IMR-90 (cell line): ENCODE results near the gene ARHGAP18. TPM values are rescaled to one million over a fixed set of nuclear protein-coding genes. Genes with fewer than 3 reads are reported as not detected.

Source experiments
- ATAC-seq: fragments of 200-7000 bp; cut with Tn5 transposase; 2 replicates; pipeline ENCODE4 v1.9.1; 2020; ENCODE audit warnings: low read depth, mild to moderate bottlenecking, moderate library complexity
- BruUV-seq: library from RNA; stranded (reverse); fragments of 400-500 nt; replicated peaks from 2 replicates; lab custom pipeline; 2021; lab: Mats Ljungman, UMichigan
- CTCF ChIA-PET: fragments of 300-600 bp; formaldehyde crosslinking; extraction: SDS; loops from one replicate; lab custom pipeline; 2021; ENCODE audit warnings: antibody characterized with exemption; lab: Yijun Ruan, JAX
- POLR2A ChIA-PET: fragments of 300-600 bp; sonication (Branson Sonifier 250); formaldehyde crosslinking; loops from one replicate; lab custom pipeline; 2022; ENCODE audit warnings: antibody characterized with exemption; ENCODE audit not compliant: unreplicated experiment; lab: Charles Lee
- DNase-seq: peaks from one replicate; pipeline ENCODE4 v3.0.0; 2013
- H2AFZ ChIP-seq: replicated peaks from 2 replicates; pipeline ENCODE3; 2013; ENCODE audit warnings: low read length, mild to moderate bottlenecking; ENCODE audit not compliant: poor library complexity
- H2AK5ac ChIP-seq: 2 replicates; pipeline ENCODE4 v1.6.1; 2013; ENCODE audit warnings: low read depth, low read length, inconsistent platforms
- H2AK9ac ChIP-seq: replicated peaks from 2 replicates; pipeline ENCODE3; 2013; ENCODE audit warnings: mild to moderate bottlenecking, low read depth, low read length, moderate library complexity; ENCODE audit not compliant: poor library complexity
- H2BK120ac ChIP-seq: 2 replicates; pipeline ENCODE4 v1.6.1; 2013; ENCODE audit warnings: low read depth, low read length, inconsistent platforms
- H2BK15ac ChIP-seq: 3 replicates; pipeline ENCODE4 v1.6.1; 2013; ENCODE audit warnings: low read depth, low read length, inconsistent platforms
- H2BK20ac ChIP-seq: 2 replicates; pipeline ENCODE4 v1.6.1; 2013; ENCODE audit warnings: low read depth, mild to moderate bottlenecking, inconsistent platforms, low read length, moderate library complexity
- H2BK5ac ChIP-seq: 2 replicates; pipeline ENCODE4 v1.6.1; 2013; ENCODE audit warnings: mild to moderate bottlenecking, low read depth, low read length, inconsistent platforms; ENCODE audit not compliant: poor library complexity, severe bottlenecking
- H3K14ac ChIP-seq: replicated peaks from 2 replicates; pipeline ENCODE4 v1.6.1; 2013; ENCODE audit warnings: low read depth, low read length, inconsistent platforms
- H3K18ac ChIP-seq: 2 replicates; pipeline ENCODE4 v1.6.1; 2013; ENCODE audit warnings: low read depth, low read length, control low read depth
- H3K23ac ChIP-seq: 2 replicates; pipeline ENCODE4 v1.6.1; 2013; ENCODE audit warnings: low read depth, low read length, inconsistent platforms
- H3K27ac ChIP-seq: 2 replicates; pipeline ENCODE4 v1.5.1; 2013; ENCODE audit warnings: mild to moderate bottlenecking, control low read depth, low read length; ENCODE audit not compliant: insufficient read depth
- H3K27me3 ChIP-seq: 2 replicates; pipeline ENCODE4 v1.6.1; 2013; ENCODE audit warnings: low read length; ENCODE audit not compliant: control insufficient read depth, insufficient read depth
- H3K36me3 ChIP-seq: 2 replicates; pipeline ENCODE4 v1.6.1; 2013; ENCODE audit warnings: low read length, mixed read lengths; ENCODE audit not compliant: control insufficient read depth, insufficient read depth
- H3K4ac ChIP-seq: 2 replicates; pipeline ENCODE4 v1.6.1; 2013; ENCODE audit warnings: low read depth, low read length, inconsistent platforms
- H3K4me1 ChIP-seq: 2 replicates; pipeline ENCODE4 v1.6.1; 2013; ENCODE audit warnings: low read length, mixed read lengths; ENCODE audit not compliant: control insufficient read depth, insufficient read depth
- H3K4me2 ChIP-seq: 2 replicates; pipeline ENCODE4 v1.6.1; 2013; ENCODE audit warnings: low read depth, mild to moderate bottlenecking, control low read depth, low read length, moderate library complexity
- H3K4me3 ChIP-seq: 2 replicates; pipeline ENCODE4 v1.5.1; 2013; ENCODE audit warnings: low read depth, mild to moderate bottlenecking, control low read depth, low read length, moderate library complexity; ENCODE audit not compliant: insufficient read depth
- H3K56ac ChIP-seq: 2 replicates; pipeline ENCODE4 v1.6.1; 2013; ENCODE audit warnings: low read length, inconsistent platforms; ENCODE audit not compliant: insufficient read depth; ENCODE audit errors: extremely low read depth
- H3K79me1 ChIP-seq, 2 experiments: 2 replicates each; pipeline ENCODE4 v1.6.1; 2013; ENCODE audit warnings: low read length in 2 of 2, inconsistent platforms in 1 of 2, low read depth in 1 of 2
- H3K9ac ChIP-seq: 2 replicates; pipeline ENCODE4 v1.6.1; 2013; ENCODE audit warnings: low read depth, low read length, control low read depth
- H3K9me1 ChIP-seq: 2 replicates; pipeline ENCODE4 v1.6.1; 2013; ENCODE audit warnings: low read length, inconsistent platforms; ENCODE audit not compliant: insufficient read depth
- H3K9me3 ChIP-seq: 2 replicates; pipeline ENCODE4 v1.6.1; 2013; ENCODE audit warnings: low read length; ENCODE audit not compliant: control insufficient read depth, insufficient read depth
- H4K20me1 ChIP-seq: 2 replicates; pipeline ENCODE4 v1.6.1; 2013; ENCODE audit warnings: low read length, inconsistent platforms; ENCODE audit not compliant: insufficient read depth
- H4K5ac ChIP-seq: 2 replicates; pipeline ENCODE4 v1.6.1; 2013; ENCODE audit warnings: mild to moderate bottlenecking, low read depth, low read length, control low read depth
- H4K8ac ChIP-seq, 2 experiments: 2 replicates each; pipeline ENCODE4 v1.6.1; 2013; ENCODE audit warnings: low read depth in 2 of 2, low read length in 2 of 2, control low read depth in 1 of 2, inconsistent platforms in 1 of 2
- H4K91ac ChIP-seq: 2 replicates; pipeline ENCODE4 v1.6.1; 2013; ENCODE audit warnings: low read depth, low read length, inconsistent platforms; ENCODE audit not compliant: insufficient read depth
- RAD21 ChIP-seq: IDR thresholded peaks from 2 replicates; pipeline ENCODE4 v1.6.1; 2012; ENCODE audit warnings: low read length, improper control_type of control experiment
- WGBS, 2 experiments: methylation state at CpG; one replicate each; pipeline versions ENCODE4 v1.1.5 to v1.1.7; 2013; ENCODE audit warnings: missing lambda C conversion rate in 2 of 2; ENCODE audit not compliant: insufficient read length in 1 of 2; ENCODE audit errors: extremely low coverage in 2 of 2; 5-methylcytosine and 5-hydroxymethylcytosine counted together
- dilution Hi-C: fragments of 300-500 bp; cut with HindIII; formaldehyde crosslinking; loops from one replicate; pipeline ENCODE4 v1.14.3; 2018; ENCODE audit warnings: low sequenced_read_pairs; ENCODE audit not compliant: unreplicated experiment
- in situ Hi-C: fragments of 300-500 bp; cut with MboI; formaldehyde crosslinking; loops from 3 replicates; pipeline ENCODE4 v1.14.3; 2019; ENCODE audit warnings: low sequenced_read_pairs, inconsistent platforms, mixed read lengths
- intact Hi-C: fragments of 100-400 bp; cut with micrococcal nuclease; formaldehyde crosslinking; loops from 2 replicates; pipeline ENCODE4 v1.10.0; 2022
- polyA plus RNA-seq, 3 experiments: library from polyadenylated mRNA; depleted of rRNA; stranded (reverse); fragments of >200 nt; gene quantifications; 2 replicates each; pipeline ENCODE4 v1.2.3, GENCODE V29; 2012; ENCODE audit warnings: low replicate concordance in 1 of 3
- total RNA-seq: library from RNA; depleted of rRNA; stranded (reverse); fragments of >200 nt; gene quantifications from 2 replicates; pipeline ENCODE4 v1.2.3, GENCODE V29; 2012

Gene ARHGAP18
- total and polyA plus RNA-seq, 2 of the 4 experiments (the other 2 are of a cell fraction), result 6.2 to 17.0 TPM

- no peak overlapping the region for H2BK120ac ChIP-seq
- in situ Hi-C loops (no loop called here), dilution Hi-C loops (no loop called here), intact Hi-C loops (no loop called here)
- H3K4ac ChIP-seq, result no peak overlapping the region
- H3K27me3 ChIP-seq, result no peaks in the 10 kb centered on the region
- TF ChIP-seq RAD21, result no peak
- no peak overlapping the region for H2AK5ac ChIP-seq
- no peaks in the 10 kb centered on the region for H3K9me3 ChIP-seq
- H3K36me3 ChIP-seq, result no peaks in the 10 kb centered on the region
- CTCF ChIA-PET, result no interaction called here
- ATAC-seq (no peak), DNase-seq (peak; percentile 46)
- no TSS peak for BruUV-seq
- POLR2A ChIA-PET, result no interaction called here
- H3K9ac ChIP-seq, result no peak overlapping the region
- H2BK20ac ChIP-seq, result no peak overlapping the region
- H3K14ac ChIP-seq, result no peak overlapping the region
- no peaks in the 10 kb centered on the region for H4K20me1 ChIP-seq
- H2AFZ ChIP-seq, result no peak overlapping the region
- WGBS, 2 experiments, result no CpG with 5 or more reads among the region's 2 CpGs
- no peaks in the 10 kb centered on the region for H3K4me1 ChIP-seq
- H4K5ac ChIP-seq, result no peak overlapping the region
- H3K23ac ChIP-seq, result no peak overlapping the region
- H3K4me3 ChIP-seq, result no peak overlapping the region
- H4K91ac ChIP-seq, result no peak overlapping the region
- no peak overlapping the region for H3K4me2 ChIP-seq
- no peak overlapping the region for H2BK15ac ChIP-seq
- H3K56ac ChIP-seq, result no peak overlapping the region
- H3K18ac ChIP-seq, result no peak overlapping the region
- no peak overlapping the region for H3K27ac ChIP-seq
- no peaks in the 10 kb centered on the region for H3K79me1 ChIP-seq
- no peaks in the 10 kb centered on the region for H3K9me1 ChIP-seq
- H4K8ac ChIP-seq, result no peak overlapping the region
- H2AK9ac ChIP-seq, result no peak overlapping the region
- H2BK5ac ChIP-seq, result no peak overlapping the region
Measured at GRCh38 chr6:129543981-129544380, 166.0 kb downstream of the ARHGAP18 start.
